ENCODE results near the gene NSL1. TPM values are rescaled to one million over a fixed set of nuclear protein-coding genes. Genes with fewer than 3 reads are reported as not detected.

NSL1 gene
- total and polyA plus RNA-seq, 9 of the 15 experiments (the other 6 are each of a cell fraction or from before 2014, with no cell fraction given), result 53.5 to 108 (median 59.1) TPM

DNA sequence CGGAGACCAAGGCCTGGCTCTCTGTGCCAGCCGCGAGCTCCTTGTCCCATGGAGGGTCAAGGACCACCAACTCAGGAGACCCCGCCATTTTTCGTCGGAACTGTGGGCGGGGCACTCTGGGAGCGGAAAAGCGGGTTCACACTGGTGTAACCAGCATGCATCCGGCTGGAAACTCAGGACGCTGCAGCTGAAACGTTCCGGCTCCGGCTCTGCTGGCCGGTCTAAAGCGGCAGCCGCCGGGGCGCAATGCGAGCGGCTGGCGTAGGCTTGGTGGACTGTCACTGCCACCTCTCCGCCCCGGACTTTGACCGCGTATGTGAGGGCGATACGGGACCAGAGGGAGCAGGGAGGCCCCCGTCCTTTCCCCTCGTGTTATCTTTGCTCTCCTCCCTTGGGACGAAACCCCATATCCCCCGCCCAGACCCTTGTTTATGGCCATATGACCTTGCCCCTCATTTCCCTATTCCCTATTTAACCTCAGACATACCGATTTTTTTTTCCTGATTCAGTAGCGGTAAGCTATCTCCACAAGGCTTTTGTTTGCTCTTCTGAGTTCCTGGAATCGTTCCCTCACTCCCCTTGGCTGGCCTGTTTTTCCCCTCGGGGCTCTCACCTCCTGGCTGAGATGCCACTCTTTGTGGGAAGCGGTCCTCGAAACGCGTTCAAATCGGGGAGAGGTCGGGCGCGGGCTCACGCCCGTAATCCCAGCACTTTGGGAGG is at the start of gene NSL1, which contains the start of gene TATDN3 (continued):
- TF ChIP-seq ZBTB12 (CRISPR knock-in tag; IDR thresholded peaks at IDR 0.05), result 0 out of 2 replicates have a peak, but pooled peaks have one; percentile 33
- peak; percentile 70 for TF ChIP-seq KAT2B (IDR thresholded peaks at IDR 0.05; ENCODE audit: low read depth, low read length)
- no peak for TF ChIP-seq ZNF79 (CRISPR knock-in tag; IDR thresholded peaks at IDR 0.05; ENCODE audit: low read depth)
- TF ChIP-seq, protein P1, sequence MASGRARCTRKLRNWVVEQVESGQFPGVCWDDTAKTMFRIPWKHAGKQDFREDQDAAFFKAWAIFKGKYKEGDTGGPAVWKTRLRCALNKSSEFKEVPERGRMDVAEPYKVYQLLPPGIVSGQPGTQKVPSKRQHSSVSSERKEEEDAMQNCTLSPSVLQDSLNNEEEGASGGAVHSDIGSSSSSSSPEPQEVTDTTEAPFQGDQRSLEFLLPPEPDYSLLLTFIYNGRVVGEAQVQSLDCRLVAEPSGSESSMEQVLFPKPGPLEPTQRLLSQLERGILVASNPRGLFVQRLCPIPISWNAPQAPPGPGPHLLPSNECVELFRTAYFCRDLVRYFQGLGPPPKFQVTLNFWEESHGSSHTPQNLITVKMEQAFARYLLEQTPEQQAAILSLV (tag; IDR thresholded peaks at IDR 0.05), result 0 out of 2 replicates have a peak, but pooled peaks have one; percentile 13
- TF ChIP-seq ZNF717 (CRISPR knock-in tag; IDR thresholded peaks at IDR 0.05), result no peak
- no peak for TF ChIP-seq ZFPM2 (CRISPR knock-in tag; IDR thresholded peaks at IDR 0.05)
- TF ChIP-seq CBX8 (IDR thresholded peaks at IDR 0.05; ENCODE audit: borderline replicate concordance, extremely low read depth, low read depth, low read length, poor library complexity, severe bottlenecking), result no peak
- TF ChIP-seq MBD1 (CRISPR knock-in tag; IDR thresholded peaks at IDR 0.05), result no peak
- peak; percentile 91 for TF ChIP-seq HCFC1 (IDR thresholded peaks at IDR 0.05; ENCODE audit: low read depth, low read length)
- TF ChIP-seq CC2D1A (IDR thresholded peaks at IDR 0.05), result peak; percentile 24; the same call in 1 of the 2 replicates
- TF ChIP-seq JUN (IDR thresholded peaks at IDR 0.05; ENCODE audit: borderline replicate concordance, low read depth, low read length), result peak; percentile 71; the same call in 1 of the 2 replicates
- 0 out of 2 replicates have a peak, but pooled peaks have one; percentile 75 for TF ChIP-seq JUN (CRISPR knock-in tag; IDR thresholded peaks at IDR 0.05; ENCODE audit: borderline replicate concordance)
- TF ChIP-seq ETS2 (tag; IDR thresholded peaks at IDR 0.05; ENCODE audit: borderline replicate concordance, poor library complexity, severe bottlenecking), result no peak
- TF ChIP-seq KAT7 (CRISPR knock-in tag; IDR thresholded peaks at IDR 0.05; ENCODE audit: borderline replicate concordance), result peak; percentile 56
- TF ChIP-seq NR3C1 (CRISPR knock-in tag; IDR thresholded peaks at IDR 0.05), result no peak; the same call in 1 of the 2 replicates
- no peak for TF ChIP-seq CREB5 (CRISPR knock-in tag; IDR thresholded peaks at IDR 0.05)
- no peak for TF ChIP-seq SREBF2 (CRISPR knock-in tag; IDR thresholded peaks at IDR 0.05)
- TF ChIP-seq PPARD (CRISPR knock-in tag; IDR thresholded peaks at IDR 0.05), result no peak
- TF ChIP-seq TAF9B (IDR thresholded peaks at IDR 0.05; ENCODE audit: partially characterized antibody), result peak; percentile 99
- TF ChIP-seq MAFG (tag; conservative IDR thresholded peaks at IDR 0.05), result no peak

All from K562 (cell line).